IMR-90 (cell line): ENCODE results near the gene UPP2. TPM values are rescaled to one million over a fixed set of nuclear protein-coding genes. Genes with fewer than 3 reads are reported as not detected.

Experiments
- ATAC-seq: fragments of 200-7000 bp; cut with Tn5 transposase; 2 replicates; pipeline ENCODE4 v1.9.1; 2020; ENCODE audit warnings: low read depth, mild to moderate bottlenecking, moderate library complexity
- BruUV-seq: library from RNA; stranded (reverse); fragments of 400-500 nt; replicated peaks from 2 replicates; lab custom pipeline; 2021; lab: Mats Ljungman, UMichigan
- CTCF ChIA-PET: fragments of 300-600 bp; formaldehyde crosslinking; extraction: SDS; loops from one replicate; lab custom pipeline; 2021; ENCODE audit warnings: antibody characterized with exemption; lab: Yijun Ruan, JAX
- POLR2A ChIA-PET: fragments of 300-600 bp; sonication (Branson Sonifier 250); formaldehyde crosslinking; loops from one replicate; lab custom pipeline; 2022; ENCODE audit warnings: antibody characterized with exemption; ENCODE audit not compliant: unreplicated experiment; lab: Charles Lee
- DNase-seq: peaks from one replicate; pipeline ENCODE4 v3.0.0; 2013
- H2AFZ ChIP-seq: replicated peaks from 2 replicates; pipeline ENCODE3; 2013; ENCODE audit warnings: low read length, mild to moderate bottlenecking; ENCODE audit not compliant: poor library complexity
- H2AK5ac ChIP-seq: 2 replicates; pipeline ENCODE4 v1.6.1; 2013; ENCODE audit warnings: low read depth, low read length, inconsistent platforms
- H2AK9ac ChIP-seq: replicated peaks from 2 replicates; pipeline ENCODE3; 2013; ENCODE audit warnings: mild to moderate bottlenecking, low read depth, low read length, moderate library complexity; ENCODE audit not compliant: poor library complexity
- H2BK120ac ChIP-seq: 2 replicates; pipeline ENCODE4 v1.6.1; 2013; ENCODE audit warnings: low read depth, low read length, inconsistent platforms
- H2BK15ac ChIP-seq: 3 replicates; pipeline ENCODE4 v1.6.1; 2013; ENCODE audit warnings: low read depth, low read length, inconsistent platforms
- H2BK20ac ChIP-seq: 2 replicates; pipeline ENCODE4 v1.6.1; 2013; ENCODE audit warnings: low read depth, mild to moderate bottlenecking, inconsistent platforms, low read length, moderate library complexity
- H2BK5ac ChIP-seq: 2 replicates; pipeline ENCODE4 v1.6.1; 2013; ENCODE audit warnings: mild to moderate bottlenecking, low read depth, low read length, inconsistent platforms; ENCODE audit not compliant: poor library complexity, severe bottlenecking
- H3K14ac ChIP-seq: replicated peaks from 2 replicates; pipeline ENCODE4 v1.6.1; 2013; ENCODE audit warnings: low read depth, low read length, inconsistent platforms
- H3K18ac ChIP-seq: 2 replicates; pipeline ENCODE4 v1.6.1; 2013; ENCODE audit warnings: low read depth, low read length, control low read depth
- H3K23ac ChIP-seq: 2 replicates; pipeline ENCODE4 v1.6.1; 2013; ENCODE audit warnings: low read depth, low read length, inconsistent platforms
- H3K27ac ChIP-seq: 2 replicates; pipeline ENCODE4 v1.5.1; 2013; ENCODE audit warnings: mild to moderate bottlenecking, control low read depth, low read length; ENCODE audit not compliant: insufficient read depth
- H3K27me3 ChIP-seq: 2 replicates; pipeline ENCODE4 v1.6.1; 2013; ENCODE audit warnings: low read length; ENCODE audit not compliant: control insufficient read depth, insufficient read depth
- H3K36me3 ChIP-seq: 2 replicates; pipeline ENCODE4 v1.6.1; 2013; ENCODE audit warnings: low read length, mixed read lengths; ENCODE audit not compliant: control insufficient read depth, insufficient read depth
- H3K4ac ChIP-seq: 2 replicates; pipeline ENCODE4 v1.6.1; 2013; ENCODE audit warnings: low read depth, low read length, inconsistent platforms
- H3K4me1 ChIP-seq: 2 replicates; pipeline ENCODE4 v1.6.1; 2013; ENCODE audit warnings: low read length, mixed read lengths; ENCODE audit not compliant: control insufficient read depth, insufficient read depth
- H3K4me2 ChIP-seq: 2 replicates; pipeline ENCODE4 v1.6.1; 2013; ENCODE audit warnings: low read depth, mild to moderate bottlenecking, control low read depth, low read length, moderate library complexity
- H3K4me3 ChIP-seq: 2 replicates; pipeline ENCODE4 v1.5.1; 2013; ENCODE audit warnings: low read depth, mild to moderate bottlenecking, control low read depth, low read length, moderate library complexity; ENCODE audit not compliant: insufficient read depth
- H3K56ac ChIP-seq: 2 replicates; pipeline ENCODE4 v1.6.1; 2013; ENCODE audit warnings: low read length, inconsistent platforms; ENCODE audit not compliant: insufficient read depth; ENCODE audit errors: extremely low read depth
- H3K79me1 ChIP-seq, 2 experiments: 2 replicates each; pipeline ENCODE4 v1.6.1; 2013; ENCODE audit warnings: low read length in 2 of 2, inconsistent platforms in 1 of 2, low read depth in 1 of 2
- H3K9ac ChIP-seq: 2 replicates; pipeline ENCODE4 v1.6.1; 2013; ENCODE audit warnings: low read depth, low read length, control low read depth
- H3K9me1 ChIP-seq: 2 replicates; pipeline ENCODE4 v1.6.1; 2013; ENCODE audit warnings: low read length, inconsistent platforms; ENCODE audit not compliant: insufficient read depth
- H3K9me3 ChIP-seq: 2 replicates; pipeline ENCODE4 v1.6.1; 2013; ENCODE audit warnings: low read length; ENCODE audit not compliant: control insufficient read depth, insufficient read depth
- H4K20me1 ChIP-seq: 2 replicates; pipeline ENCODE4 v1.6.1; 2013; ENCODE audit warnings: low read length, inconsistent platforms; ENCODE audit not compliant: insufficient read depth
- H4K5ac ChIP-seq: 2 replicates; pipeline ENCODE4 v1.6.1; 2013; ENCODE audit warnings: mild to moderate bottlenecking, low read depth, low read length, control low read depth
- H4K8ac ChIP-seq, 2 experiments: 2 replicates each; pipeline ENCODE4 v1.6.1; 2013; ENCODE audit warnings: low read depth in 2 of 2, low read length in 2 of 2, control low read depth in 1 of 2, inconsistent platforms in 1 of 2
- H4K91ac ChIP-seq: 2 replicates; pipeline ENCODE4 v1.6.1; 2013; ENCODE audit warnings: low read depth, low read length, inconsistent platforms; ENCODE audit not compliant: insufficient read depth
- BHLHE40 ChIP-seq: fragments of 150-350 bp; IDR thresholded peaks from 2 replicates; pipeline ENCODE4 v1.6.1; 2016; ENCODE audit warnings: mild to moderate bottlenecking, low read depth, low read length
- CHD1 ChIP-seq: IDR thresholded peaks from 2 replicates; pipeline ENCODE4 v1.6.1; 2012; ENCODE audit warnings: low read depth, low read length, improper control_type of control experiment
- CTCF ChIP-seq: conservative IDR thresholded peaks from 2 replicates; pipeline ENCODE4 v1.5.1; 2012; ENCODE audit warnings: mild to moderate bottlenecking, low read depth, low read length, improper control_type of control experiment
- FOS ChIP-seq: fragments of 150-350 bp; IDR thresholded peaks from 2 replicates; pipeline ENCODE4 v1.6.1; 2016; ENCODE audit warnings: low read depth, low read length
- MXI1 ChIP-seq: IDR thresholded peaks from 2 replicates; pipeline ENCODE4 v1.6.1; 2012; ENCODE audit warnings: low read depth, mild to moderate bottlenecking, low read length, moderate library complexity, borderline replicate concordance
- POLR2A ChIP-seq: IDR thresholded peaks from 2 replicates; pipeline ENCODE4 v1.6.1; 2012; ENCODE audit warnings: mild to moderate bottlenecking, low read depth, low read length
- RCOR1 ChIP-seq: IDR thresholded peaks from 2 replicates; pipeline ENCODE4 v1.6.1; 2012; ENCODE audit warnings: mild to moderate bottlenecking, low read length, improper control_type of control experiment; ENCODE audit not compliant: insufficient replicate concordance
- SMC3 ChIP-seq: fragments of 150-350 bp; IDR thresholded peaks from 2 replicates; pipeline ENCODE4 v1.6.1; 2016; ENCODE audit warnings: low read depth, mild to moderate bottlenecking, antibody characterized with exemption, low read length, moderate library complexity
- USF2 ChIP-seq: fragments of 150-350 bp; IDR thresholded peaks from 2 replicates; pipeline ENCODE4 v1.6.1; 2017; ENCODE audit warnings: mild to moderate bottlenecking, antibody characterized with exemption, low read length, low read depth
- WGBS, 2 experiments: methylation state at CpG; one replicate each; pipeline versions ENCODE4 v1.1.5 to v1.1.7; 2013; ENCODE audit warnings: missing lambda C conversion rate in 2 of 2; ENCODE audit not compliant: insufficient read length in 1 of 2; ENCODE audit errors: extremely low coverage in 2 of 2; 5-methylcytosine and 5-hydroxymethylcytosine counted together
- dilution Hi-C: fragments of 300-500 bp; cut with HindIII; formaldehyde crosslinking; loops from one replicate; pipeline ENCODE4 v1.14.3; 2018; ENCODE audit warnings: low sequenced_read_pairs; ENCODE audit not compliant: unreplicated experiment
- in situ Hi-C: fragments of 300-500 bp; cut with MboI; formaldehyde crosslinking; loops from 3 replicates; pipeline ENCODE4 v1.14.3; 2019; ENCODE audit warnings: low sequenced_read_pairs, inconsistent platforms, mixed read lengths
- intact Hi-C: fragments of 100-400 bp; cut with micrococcal nuclease; formaldehyde crosslinking; loops from 2 replicates; pipeline ENCODE4 v1.10.0; 2022
- polyA plus RNA-seq, 3 experiments: library from polyadenylated mRNA; depleted of rRNA; stranded (reverse); fragments of >200 nt; gene quantifications; 2 replicates each; pipeline ENCODE4 v1.2.3, GENCODE V29; 2012; ENCODE audit warnings: low replicate concordance in 1 of 3
- total RNA-seq: library from RNA; depleted of rRNA; stranded (reverse); fragments of >200 nt; gene quantifications from 2 replicates; pipeline ENCODE4 v1.2.3, GENCODE V29; 2012

Gene UPP2
- total and polyA plus RNA-seq, 2 of the 4 experiments (the other 2 are of a cell fraction), result not detected

GRCh38 chr2:158061763-158062162, 39.9 kb upstream of the UPP2 start:
- Histone ChIP-seq H3K9ac (no peak overlapping the region), H3K36me3 (no peaks in the 10 kb centered on the region), H2BK5ac (no peak overlapping the region), H3K18ac (no peak overlapping the region), H4K20me1 (no peaks in the 10 kb centered on the region), H3K56ac (no peak overlapping the region), H3K4ac (no peak overlapping the region), H3K9me3 (no peaks in the 10 kb centered on the region), H3K27me3 (no peaks in the 10 kb centered on the region), H2BK15ac (no peak overlapping the region), H3K79me1 (no peaks in the 10 kb centered on the region), H3K27ac (no peak overlapping the region), H3K4me2 (no peak overlapping the region), H3K14ac (no peak overlapping the region), H4K91ac (no peak overlapping the region), H4K5ac (no peak overlapping the region), H2AFZ (no peak overlapping the region), H2AK9ac (no peak overlapping the region), H3K4me1 (no peaks in the 10 kb centered on the region), H2BK120ac (no peak overlapping the region), H4K8ac (no peak overlapping the region), H3K23ac (no peak overlapping the region), H3K9me1 (no peaks in the 10 kb centered on the region), H2AK5ac (no peak overlapping the region), H2BK20ac (no peak overlapping the region), H3K4me3 (no peak overlapping the region)
- 100% methylated on average over 2 of the region's 5 CpGs; no CpG with 5 or more reads in 1 of the 2 experiments for WGBS, 2 experiments
- BruUV-seq, result no TSS peak
- CTCF ChIA-PET, result no interaction called here
- POLR2A ChIA-PET, result no interaction called here
- DNase-seq, result no peak
- intact Hi-C loops, result no loop called here
- ATAC-seq, result no peak
- dilution Hi-C loops, result no loop called here
- in situ Hi-C loops, result no loop called here
- TF ChIP-seq USF2 (no peak), CHD1 (no peak), MXI1 (no peak), CTCF (no peak), FOS (no peak), SMC3 (no peak), RCOR1 (no peak), POLR2A (no peak), BHLHE40 (no peak)
